ENCODE results near the gene INTS3. TPM values are rescaled to one million over a fixed set of nuclear protein-coding genes. Genes with fewer than 3 reads are reported as not detected.

INTS3 gene
- total RNA-seq, 1 donor from 2014 or later, result 77.3 TPM

DNA sequence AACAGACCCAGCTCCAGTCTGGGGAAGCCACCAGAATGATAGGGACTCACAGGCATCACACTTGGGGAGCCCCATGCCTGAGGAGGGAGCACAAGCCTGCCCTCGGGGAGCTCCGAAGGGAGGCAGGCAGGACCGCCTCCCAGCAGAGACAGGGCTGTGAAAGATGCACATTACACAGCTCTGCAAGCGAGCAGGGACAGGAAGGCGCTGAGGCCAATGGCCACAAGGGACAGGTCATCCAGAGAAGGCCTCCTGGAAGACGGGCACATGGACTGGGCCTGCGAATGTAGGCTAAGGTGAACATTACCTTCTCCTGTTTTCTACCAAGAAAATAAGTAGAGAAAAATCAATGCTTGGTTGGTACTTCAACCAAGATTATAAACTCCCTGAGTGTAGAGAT is 45.1 kb upstream of the INTS3 start:
- ATAC-seq (no peak), DNase-seq (peak; percentile 28)
- Histone ChIP-seq H3K36me3 (peaks cover 43% of the 10 kb centered on the region), H3K27ac (no peak overlapping the region), H3K4me1 (peaks cover 27% of the 10 kb centered on the region), H3K9me3 (no peaks in the 10 kb centered on the region), H3K4me3 (no peak overlapping the region), H3K27me3 (ENCODE audit: low read depth) (peaks cover 13% of the 10 kb centered on the region)
- intact Hi-C loops (cut with DNase I), result no loop called here
- TF ChIP-seq, protein P1, sequence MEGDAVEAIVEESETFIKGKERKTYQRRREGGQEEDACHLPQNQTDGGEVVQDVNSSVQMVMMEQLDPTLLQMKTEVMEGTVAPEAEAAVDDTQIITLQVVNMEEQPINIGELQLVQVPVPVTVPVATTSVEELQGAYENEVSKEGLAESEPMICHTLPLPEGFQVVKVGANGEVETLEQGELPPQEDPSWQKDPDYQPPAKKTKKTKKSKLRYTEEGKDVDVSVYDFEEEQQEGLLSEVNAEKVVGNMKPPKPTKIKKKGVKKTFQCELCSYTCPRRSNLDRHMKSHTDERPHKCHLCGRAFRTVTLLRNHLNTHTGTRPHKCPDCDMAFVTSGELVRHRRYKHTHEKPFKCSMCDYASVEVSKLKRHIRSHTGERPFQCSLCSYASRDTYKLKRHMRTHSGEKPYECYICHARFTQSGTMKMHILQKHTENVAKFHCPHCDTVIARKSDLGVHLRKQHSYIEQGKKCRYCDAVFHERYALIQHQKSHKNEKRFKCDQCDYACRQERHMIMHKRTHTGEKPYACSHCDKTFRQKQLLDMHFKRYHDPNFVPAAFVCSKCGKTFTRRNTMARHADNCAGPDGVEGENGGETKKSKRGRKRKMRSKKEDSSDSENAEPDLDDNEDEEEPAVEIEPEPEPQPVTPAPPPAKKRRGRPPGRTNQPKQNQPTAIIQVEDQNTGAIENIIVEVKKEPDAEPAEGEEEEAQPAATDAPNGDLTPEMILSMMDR (IDR thresholded peaks at IDR 0.05), result no peak

DNA sequence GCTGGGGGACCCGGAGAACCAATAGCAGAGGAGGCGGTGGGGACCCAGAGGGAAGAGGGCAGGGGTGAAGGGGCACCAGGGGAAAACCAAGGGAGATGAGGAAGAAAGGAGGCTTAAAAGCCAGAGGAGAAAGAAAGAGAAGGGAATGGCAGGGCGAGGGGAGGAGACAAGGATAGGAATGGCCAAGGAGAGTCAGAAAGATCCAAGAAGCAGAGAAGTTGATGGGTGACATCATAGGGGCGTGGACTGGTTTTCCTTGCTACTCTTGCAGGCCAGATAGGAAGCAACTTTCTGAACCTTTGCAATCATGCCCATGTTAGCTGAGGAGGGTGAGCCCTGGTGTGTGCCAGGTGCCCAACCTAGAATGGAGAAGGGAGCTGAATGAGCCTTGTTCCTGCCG is 44.0 kb upstream of the INTS3 start:
- H3K9me3 ChIP-seq, result no peaks in the 10 kb centered on the region
- DNase-seq, result peak; percentile 10
- no peak for ATAC-seq
- H3K36me3 ChIP-seq, result peaks cover 49% of the 10 kb centered on the region
- H3K27me3 ChIP-seq (ENCODE audit: low read depth), result peaks cover 5% of the 10 kb centered on the region
- H3K27ac ChIP-seq, result no peak overlapping the region
- H3K4me1 ChIP-seq, result peaks cover 16% of the 10 kb centered on the region
- intact Hi-C loops (cut with DNase I), result no loop called here
- TF ChIP-seq, protein P1 (IDR thresholded peaks at IDR 0.05), result no peak
- H3K4me3 ChIP-seq, result no peak overlapping the region

DNA sequence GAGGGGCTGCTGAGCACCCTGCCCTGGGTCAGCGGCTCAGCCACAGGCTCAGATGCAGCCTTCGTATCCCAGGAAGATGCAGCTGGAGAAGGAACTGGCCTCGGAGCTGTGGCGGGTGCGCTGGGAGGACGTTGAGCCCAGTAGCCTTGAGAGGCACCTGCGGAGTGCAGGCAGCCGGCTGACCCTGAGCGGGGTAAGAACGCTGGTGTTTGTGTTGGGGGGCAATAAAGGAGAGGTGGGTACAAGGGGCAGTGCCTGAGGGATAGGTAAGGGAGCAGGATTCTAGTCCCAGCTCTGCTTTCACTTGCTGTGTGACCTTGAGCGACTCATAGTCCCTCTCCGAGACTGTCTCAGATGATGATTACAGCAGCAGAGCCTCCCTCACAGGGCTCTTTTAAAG is 43.0 kb upstream of the INTS3 start:
- H3K4me1 ChIP-seq, result peaks cover 6% of the 10 kb centered on the region
- TF ChIP-seq, protein P1 (IDR thresholded peaks at IDR 0.05), result no peak
- H3K36me3 ChIP-seq, result peaks cover 57% of the 10 kb centered on the region
- intact Hi-C loops (cut with DNase I), result no loop called here
- H3K4me3 ChIP-seq, result no peak overlapping the region
- DNase-seq (peak; percentile 39), ATAC-seq (no peak)
- no peaks in the 10 kb centered on the region for H3K9me3 ChIP-seq
- no peaks in the 10 kb centered on the region for H3K27me3 ChIP-seq (ENCODE audit: low read depth)
- H3K27ac ChIP-seq, result no peak overlapping the region

DNA sequence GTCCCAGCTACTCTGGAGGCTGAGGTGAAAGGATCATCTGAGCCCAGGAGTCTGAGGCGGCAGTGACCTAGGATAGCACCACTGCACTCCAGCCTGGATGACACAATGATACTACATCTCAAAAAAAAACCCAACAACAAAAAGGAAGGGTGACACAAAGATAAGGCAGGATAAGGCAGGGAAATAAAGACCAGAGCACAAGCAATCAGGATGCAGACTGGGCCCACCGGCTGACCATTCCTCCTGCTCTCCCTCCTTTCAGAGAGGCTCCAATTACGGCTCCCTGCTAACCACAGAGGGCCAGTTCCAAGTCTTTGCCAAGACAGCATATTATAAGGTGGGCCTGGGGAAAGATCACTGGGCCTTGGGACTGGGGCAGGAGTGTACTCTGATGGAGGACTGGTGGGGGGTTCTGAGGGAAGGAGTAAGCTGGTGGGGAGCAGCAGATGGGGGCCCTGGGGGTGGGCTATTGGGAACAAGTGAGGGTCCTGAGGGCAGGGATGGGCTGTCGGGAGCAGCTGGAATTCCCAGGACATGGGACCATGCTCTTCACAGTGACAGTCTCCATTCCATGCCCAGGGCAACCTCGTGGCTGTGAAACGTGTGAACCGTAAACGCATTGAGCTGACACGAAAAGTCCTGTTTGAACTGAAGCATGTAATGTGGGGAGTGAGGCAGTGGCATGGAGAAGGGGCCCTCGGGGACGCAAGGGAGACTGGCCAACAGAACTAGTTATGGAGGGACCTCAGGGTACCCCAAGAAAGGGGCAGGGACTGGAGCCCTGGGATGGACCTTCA is 42.1 kb upstream of the INTS3 start:
- intact Hi-C loops (cut with DNase I), result no loop called here
- Histone ChIP-seq H3K27ac (no peak overlapping the region), H3K9me3 (no peaks in the 10 kb centered on the region), H3K36me3 (peaks cover 63% of the 10 kb centered on the region), H3K4me1 (peaks cover 2% of the 10 kb centered on the region), H3K27me3 (ENCODE audit: low read depth) (no peaks in the 10 kb centered on the region), H3K4me3 (no peak overlapping the region)
- ATAC-seq, result no peak
- DNase-seq, result peak; percentile 16
- TF ChIP-seq, protein P1 (IDR thresholded peaks at IDR 0.05), result no peak

DNA sequence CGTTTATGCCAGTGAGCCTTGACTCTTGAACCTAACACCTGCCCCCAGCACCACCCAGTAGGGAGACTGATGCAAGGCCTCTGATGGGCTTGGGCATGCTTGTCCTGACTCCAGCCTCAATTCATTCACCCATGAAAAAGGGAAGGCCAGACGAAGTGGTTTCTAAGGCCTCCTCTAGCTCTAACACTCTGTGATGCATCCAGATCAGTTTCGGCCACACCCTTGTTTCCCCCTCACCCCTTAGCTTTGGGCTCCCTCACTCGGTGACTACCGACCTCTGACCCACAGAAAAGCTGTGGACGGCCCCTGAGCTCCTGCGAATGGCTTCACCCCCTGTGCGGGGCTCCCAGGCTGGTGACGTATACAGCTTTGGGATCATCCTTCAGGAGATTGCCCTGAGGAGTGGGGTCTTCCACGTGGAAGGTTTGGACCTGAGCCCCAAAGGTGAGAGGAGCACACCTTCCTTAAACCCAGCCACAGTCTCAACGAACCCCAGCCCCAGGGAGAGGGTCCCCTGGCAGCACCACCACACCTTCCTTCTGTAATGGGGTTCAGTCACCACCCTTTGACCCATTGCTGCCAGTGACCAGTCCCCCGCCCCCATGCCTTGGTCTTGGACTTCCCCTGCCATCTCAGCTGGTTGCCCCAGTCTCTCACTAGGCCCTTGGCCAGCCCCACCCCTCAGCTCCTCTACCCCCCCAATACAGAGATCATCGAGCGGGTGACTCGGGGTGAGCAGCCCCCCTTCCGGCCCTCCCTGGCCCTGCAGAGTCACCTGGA is 40.3 kb upstream of the INTS3 start:
- TF ChIP-seq, protein P1 (IDR thresholded peaks at IDR 0.05), result no peak
- Histone ChIP-seq H3K27me3 (ENCODE audit: low read depth) (no peaks in the 10 kb centered on the region), H3K4me1 (no peaks in the 10 kb centered on the region), H3K36me3 (peaks cover 61% of the 10 kb centered on the region), H3K27ac (no peak overlapping the region), H3K9me3 (no peaks in the 10 kb centered on the region), H3K4me3 (no peak overlapping the region)
- ATAC-seq (no peak), DNase-seq (peak; percentile 30)
- intact Hi-C loops (cut with DNase I), result no loop called here
